Fibroblast of skin of right biceps (primary cell): ENCODE results near the gene CARS1.

Experiments
- DNase-seq: peaks from one replicate; pipeline ENCODE4 v3.0.0-alpha.2; 2013

CARS1 gene

GRCh38 chr11:2952290-2952689 lies 104.9 kb downstream of the CARS1 start:
- no peak for DNase-seq

GRCh38 chr11:2951231-2952110 lies 105.8 kb downstream of the CARS1 start:
- peak; percentile 69 for DNase-seq
